GM08714 (cell line): Measurements from ENCODE around the gene TANGO6.

Experiments
- H3K4me3 ChIP-seq: fragments of 200-500 bp; sonication (Bioruptor generic); 2 replicates; pipeline ENCODE4 v1.5.1; 2014; ENCODE audit warnings: mild to moderate bottlenecking, low read length, inconsistent platforms
- ZNF274 ChIP-seq: IDR thresholded peaks from 2 replicates; pipeline ENCODE4 v1.6.1; 2012; ENCODE audit warnings: mild to moderate bottlenecking, low read depth, low read length

TANGO6 gene

GRCh38 chr16:68884861-68885720 lies 41.8 kb downstream of the TANGO6 start:
- H3K4me3 ChIP-seq = no peak overlapping the region
- no peak for TF ChIP-seq ZNF274

- H3K4me3 ChIP-seq = no peak overlapping the region
- no peak for TF ChIP-seq ZNF274
Measured at GRCh38 chr16:68887107-68887506, 43.8 kb downstream of the TANGO6 start.

GRCh38 chr16:68889508-68890150 lies 46.3 kb downstream of the TANGO6 start:
- no peak for TF ChIP-seq ZNF274
- H3K4me3 ChIP-seq = no peak overlapping the region

GRCh38 chr16:68892214-68892613 lies 48.9 kb downstream of the TANGO6 start:
- no peak overlapping the region for H3K4me3 ChIP-seq
- TF ChIP-seq ZNF274 = no peak

GRCh38 chr16:68892898-68893297 lies 49.6 kb downstream of the TANGO6 start:
- no peak for TF ChIP-seq ZNF274
- no peak overlapping the region for H3K4me3 ChIP-seq

GRCh38 chr16:68893710-68894705 lies 50.7 kb downstream of the TANGO6 start:
- H3K4me3 ChIP-seq = no peak overlapping the region
- no peak for TF ChIP-seq ZNF274

- no peak overlapping the region for H3K4me3 ChIP-seq
- no peak for TF ChIP-seq ZNF274
Measured at GRCh38 chr16:68894714-68895113, 51.4 kb downstream of the TANGO6 start.

- TF ChIP-seq ZNF274 = no peak
- no peak overlapping the region for H3K4me3 ChIP-seq
Measured at GRCh38 chr16:68898026-68898425, 54.7 kb downstream of the TANGO6 start.

GRCh38 chr16:68900009-68900408 lies 56.7 kb downstream of the TANGO6 start:
- TF ChIP-seq ZNF274 = no peak

GRCh38 chr16:68902003-68902968 lies 59.0 kb downstream of the TANGO6 start:
- no peak overlapping the region for H3K4me3 ChIP-seq
- TF ChIP-seq ZNF274 = no peak

More at GRCh38 chr16:68900009-68900408, 56.7 kb downstream of the TANGO6 start:
- H3K4me3 ChIP-seq = no peak overlapping the region

GRCh38 chr16:68902969-68903345 lies 59.6 kb downstream of the TANGO6 start:
- no peak for TF ChIP-seq ZNF274

GRCh38 chr16:68907297-68907696 lies 64.0 kb downstream of the TANGO6 start:
- TF ChIP-seq ZNF274 = no peak
- H3K4me3 ChIP-seq = no peak overlapping the region

More at GRCh38 chr16:68902969-68903345, 59.6 kb downstream of the TANGO6 start:
- no peak overlapping the region for H3K4me3 ChIP-seq

- no peak overlapping the region for H3K4me3 ChIP-seq
- no peak for TF ChIP-seq ZNF274
Measured at GRCh38 chr16:68907781-68908181, 64.5 kb downstream of the TANGO6 start.
